ENCODE results near the gene NEUROG2. TPM values are rescaled to one million over a fixed set of nuclear protein-coding genes. Genes with fewer than 3 reads are reported as not detected.
"Not testable (repeated sequence)": the region's sequence is repeated elsewhere in the genome, so short reads cannot be mapped to it uniquely, and the experiment has no call there.

Gene NEUROG2
- total and polyA plus RNA-seq, 5 donors, result not detected

DNA sequence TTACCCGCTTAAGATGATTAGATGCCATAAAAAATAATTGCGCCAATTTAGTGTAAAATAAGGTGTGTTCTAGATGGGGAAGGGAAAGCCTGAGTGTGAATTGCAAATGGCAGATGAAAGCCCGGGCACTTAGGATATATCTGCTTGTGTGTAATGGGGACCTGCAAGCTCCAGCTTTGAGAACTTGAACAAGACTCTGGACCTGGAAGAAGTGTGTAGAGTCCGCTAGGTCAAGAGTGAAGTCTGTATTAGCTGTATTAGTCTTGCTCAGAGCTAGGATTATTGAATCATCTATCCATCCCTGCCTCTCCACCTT, 4.2 kb downstream of the NEUROG2 start:
- peaks cover 11% of the 10 kb centered on the region for H3K4me1 ChIP-seq (ENCODE audit: control insufficient read depth, insufficient read depth, low read length)
- DNase-seq (no peak), ATAC-seq (no peak)
- no peaks in the 10 kb centered on the region for H3K9me3 ChIP-seq (ENCODE audit: control insufficient read depth, low read length)
- intact Hi-C loops (cut with DNase I), result no loop called here
- H3K4me3 ChIP-seq (ENCODE audit: low read length), result no peak overlapping the region
- H3K27me3 ChIP-seq (ENCODE audit: control insufficient read depth, insufficient read depth), result peaks cover 7% of the 10 kb centered on the region
- no peak overlapping the region for H3K27ac ChIP-seq (ENCODE audit: low read length)
- 59% methylated on average over 4 of the region's 4 CpGs for WGBS

DNA sequence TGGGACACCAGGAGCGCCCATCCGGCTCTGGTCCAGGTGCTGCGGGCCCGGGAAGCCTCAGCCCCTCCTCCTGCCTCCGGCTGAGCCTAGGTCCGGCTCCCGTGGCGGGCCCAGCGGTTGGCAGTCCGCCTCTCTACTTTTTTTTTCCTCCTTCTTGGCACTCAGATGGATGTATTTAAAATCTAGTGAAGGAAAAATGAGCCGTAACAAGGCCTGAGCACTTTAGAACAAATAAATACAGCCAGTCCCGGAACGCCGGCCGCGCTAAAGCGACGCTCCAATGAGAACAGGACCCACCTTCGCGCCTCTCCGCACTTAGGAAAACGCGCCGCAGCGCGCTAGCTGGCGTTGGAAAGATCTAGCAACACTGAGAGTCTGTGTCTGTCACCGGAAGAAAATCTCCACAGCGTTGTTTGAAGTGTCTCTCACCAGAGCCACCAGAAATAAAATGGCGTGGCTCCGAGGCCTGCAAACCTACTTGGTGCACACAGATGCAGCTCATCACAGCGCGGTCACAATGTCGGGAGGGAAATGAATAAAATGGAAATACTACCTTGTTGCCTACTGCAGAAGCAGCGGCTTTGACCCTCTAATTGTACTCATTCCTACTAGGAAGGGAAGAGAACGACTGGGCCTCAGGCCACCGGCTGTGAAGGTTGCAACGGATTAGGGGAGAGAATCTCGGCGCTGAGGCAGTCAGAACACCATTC, 4.7 kb downstream of the NEUROG2 start:
- intact Hi-C loops (cut with DNase I), result no loop called here
- peaks cover 7% of the 10 kb centered on the region for H3K27me3 ChIP-seq (ENCODE audit: control insufficient read depth, insufficient read depth)
- DNase-seq, result peak in 1 of 3 donors; percentile 40

DNA sequence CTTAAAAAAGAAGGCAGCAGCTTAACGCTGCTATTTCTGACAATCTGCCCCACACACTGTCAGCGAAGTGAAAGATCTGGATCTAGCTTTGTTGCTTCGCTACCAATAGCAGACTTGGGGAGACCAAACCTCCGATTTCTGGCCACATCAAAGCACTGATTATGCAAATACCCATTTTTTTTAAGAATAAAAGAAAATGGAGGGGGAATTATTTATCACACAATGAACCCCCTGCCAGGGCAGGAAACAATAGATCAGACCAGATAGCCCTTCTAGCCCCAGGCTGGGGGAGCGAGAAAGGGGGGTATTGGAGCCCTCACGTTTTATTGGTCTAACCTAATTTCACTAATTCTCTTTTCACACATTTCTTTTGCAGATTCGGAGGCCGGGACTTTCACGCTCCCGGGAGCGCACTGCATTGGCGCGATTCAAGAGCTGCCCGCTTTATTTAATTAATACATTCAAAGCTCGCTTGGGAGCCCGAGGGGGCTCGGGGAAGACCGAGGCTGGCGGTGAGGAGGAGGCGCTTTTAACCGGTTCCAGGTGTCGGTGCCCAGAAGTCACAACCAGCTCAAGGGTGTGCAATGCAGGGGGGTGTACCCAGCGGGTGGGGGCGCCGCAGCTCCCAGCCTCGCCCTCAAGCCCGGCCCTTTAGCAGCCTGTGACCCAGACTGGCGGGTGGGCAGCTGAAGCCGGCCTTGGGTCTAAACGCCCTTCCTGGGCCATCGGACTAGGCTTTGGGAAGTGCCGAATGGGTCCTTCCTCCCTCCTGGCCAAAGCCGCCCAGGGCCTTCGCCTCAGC, 5.5 kb downstream of the NEUROG2 start:
- 5% methylated on average over 34 of the region's 34 CpGs for WGBS
- intact Hi-C loops (cut with DNase I), result no loop called here
- H3K27me3 ChIP-seq (ENCODE audit: control insufficient read depth, insufficient read depth), result peaks cover 7% of the 10 kb centered on the region

More for the DNA sequence above, 4.7 kb downstream of the NEUROG2 start:
- 20% methylated on average over 40 of the region's 40 CpGs for WGBS
- H3K4me1 ChIP-seq (ENCODE audit: control insufficient read depth, insufficient read depth, low read length), result peaks cover 11% of the 10 kb centered on the region
- ATAC-seq, result no peak
- H3K4me3 ChIP-seq (ENCODE audit: low read length), result peak overlapping the region; percentile 26
- no peak overlapping the region for H3K27ac ChIP-seq (ENCODE audit: low read length)
- no peaks in the 10 kb centered on the region for H3K9me3 ChIP-seq (ENCODE audit: control insufficient read depth, low read length)

DNA sequence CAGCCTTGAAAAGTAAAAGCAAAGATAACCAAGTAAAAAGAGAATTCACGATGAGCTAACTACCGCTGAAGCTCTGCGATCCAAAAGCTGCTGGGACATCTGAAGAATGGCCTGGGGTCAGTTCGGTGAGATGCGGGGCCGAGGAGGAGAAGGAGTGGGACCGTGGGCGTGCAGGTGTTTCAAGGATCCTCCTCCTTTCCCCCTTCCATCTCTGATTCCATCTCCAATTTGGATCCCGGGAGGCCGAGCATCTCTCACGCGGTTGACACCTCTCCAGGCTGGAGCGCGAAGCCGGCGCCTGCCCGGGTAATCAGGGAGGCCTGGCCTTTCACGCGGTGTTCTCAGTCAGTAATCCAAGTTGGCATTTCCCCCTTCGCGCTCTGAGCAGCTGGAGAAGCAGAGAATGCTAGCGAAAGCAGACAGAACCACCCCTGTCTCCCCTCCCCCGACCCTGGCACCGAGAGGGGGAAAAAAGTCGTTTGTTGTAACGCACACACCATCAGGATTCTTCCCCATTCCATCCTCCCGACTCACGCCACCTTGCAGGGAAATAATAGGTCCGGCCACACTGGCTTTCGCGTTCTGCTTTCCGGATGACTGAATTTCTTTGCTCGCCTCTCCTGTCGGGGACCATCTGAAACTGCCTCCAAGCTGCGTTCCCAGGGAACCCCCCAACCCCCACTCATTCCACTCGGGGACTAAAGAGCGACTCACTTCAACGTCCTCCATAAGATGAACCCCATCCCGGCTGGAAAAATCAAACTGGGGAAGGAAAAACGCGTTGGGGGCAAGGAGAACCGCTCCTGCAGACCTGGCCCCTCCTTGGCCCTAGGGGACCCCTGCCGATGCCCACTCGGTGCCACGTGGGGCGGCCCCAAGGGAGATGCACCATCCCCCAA, 6.5 kb downstream of the NEUROG2 start:
- WGBS, result 3% methylated on average over 46 of the region's 46 CpGs
- H3K4me3 ChIP-seq (ENCODE audit: low read length), result peak overlapping the region; percentile 26

More for the DNA sequence above, 5.5 kb downstream of the NEUROG2 start:
- no peak for DNase-seq
- H3K4me1 ChIP-seq (ENCODE audit: control insufficient read depth, insufficient read depth, low read length), result peaks cover 7% of the 10 kb centered on the region
- no peak overlapping the region for H3K27ac ChIP-seq (ENCODE audit: low read length)
- peak in 1 of 2 donors; percentile 30 for ATAC-seq
- no peaks in the 10 kb centered on the region for H3K9me3 ChIP-seq (ENCODE audit: control insufficient read depth, low read length)
- peak overlapping the region; percentile 26 for H3K4me3 ChIP-seq (ENCODE audit: low read length)

DNA sequence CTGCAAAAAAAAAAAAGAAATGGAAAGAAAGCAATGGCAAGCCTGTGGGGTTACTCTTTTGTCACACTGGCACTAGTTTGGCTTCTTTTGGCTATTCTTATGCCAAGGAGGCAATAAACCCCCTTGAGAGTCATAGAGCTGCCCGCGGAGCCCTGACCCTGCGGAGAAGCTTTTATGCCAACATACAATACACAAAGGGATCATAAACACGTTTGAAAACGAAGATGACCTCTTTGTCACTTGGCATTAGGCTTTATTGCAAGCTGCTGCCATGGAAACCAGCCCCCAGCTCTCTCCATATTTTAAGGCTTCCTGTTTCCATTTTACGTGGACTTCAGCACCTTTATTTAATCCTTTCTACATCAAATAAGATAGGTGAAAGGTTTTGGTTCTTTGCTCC, 7.6 kb downstream of the NEUROG2 start:
- intact Hi-C loops (cut with DNase I), result no loop called here
- no peak for ATAC-seq
- DNase-seq, result no peak
- Histone ChIP-seq H3K9me3 (ENCODE audit: control insufficient read depth, low read length) (no peaks in the 10 kb centered on the region), H3K27me3 (ENCODE audit: control insufficient read depth, insufficient read depth) (peaks cover 7% of the 10 kb centered on the region), H3K4me3 (ENCODE audit: low read length) (no peak overlapping the region), H3K27ac (ENCODE audit: low read length) (no peak overlapping the region), H3K4me1 (ENCODE audit: control insufficient read depth, insufficient read depth, low read length) (peaks cover 7% of the 10 kb centered on the region)
- 6% methylated on average over 6 of the region's 6 CpGs for WGBS

More for the DNA sequence above, 6.5 kb downstream of the NEUROG2 start:
- H3K27me3 ChIP-seq (ENCODE audit: control insufficient read depth, insufficient read depth), result peaks cover 7% of the 10 kb centered on the region
- no peaks in the 10 kb centered on the region for H3K9me3 ChIP-seq (ENCODE audit: control insufficient read depth, low read length)
- H3K27ac ChIP-seq (ENCODE audit: low read length), result no peak overlapping the region
- intact Hi-C loops (cut with DNase I), result no loop called here
- peaks cover 7% of the 10 kb centered on the region for H3K4me1 ChIP-seq (ENCODE audit: control insufficient read depth, insufficient read depth, low read length)
- DNase-seq (no peak), ATAC-seq (no peak)

DNA sequence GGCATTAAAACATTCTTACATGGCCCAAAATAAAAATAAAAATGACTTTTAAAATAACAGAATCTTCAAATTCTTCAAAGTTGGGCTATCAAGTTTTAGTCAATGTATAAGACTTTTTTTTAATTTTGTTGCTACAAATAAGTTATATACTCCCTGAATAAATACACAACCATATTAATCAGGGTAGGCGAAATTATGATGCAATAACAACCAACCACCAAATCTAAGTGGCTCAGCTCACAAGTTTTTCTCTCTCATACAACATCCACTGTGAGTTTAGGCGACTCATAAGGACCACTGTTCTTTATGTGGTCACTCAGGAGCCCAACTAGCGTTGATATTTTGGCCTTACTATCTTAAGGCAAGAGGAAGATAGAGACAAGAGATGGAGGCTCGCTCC, 11.2 kb downstream of the NEUROG2 start:
- DNase-seq, result no peak
- Histone ChIP-seq H3K9me3 (ENCODE audit: control insufficient read depth, low read length) (no peaks in the 10 kb centered on the region), H3K27ac (ENCODE audit: low read length) (no peak overlapping the region), H3K27me3 (ENCODE audit: control insufficient read depth, insufficient read depth) (no peaks in the 10 kb centered on the region), H3K4me3 (ENCODE audit: low read length) (no peak overlapping the region), H3K4me1 (ENCODE audit: control insufficient read depth, insufficient read depth, low read length) (no peaks in the 10 kb centered on the region)
- WGBS, result 79% methylated on average over 4 of the region's 4 CpGs
- intact Hi-C loops (cut with DNase I), result no loop called here
- no peak for ATAC-seq

DNA sequence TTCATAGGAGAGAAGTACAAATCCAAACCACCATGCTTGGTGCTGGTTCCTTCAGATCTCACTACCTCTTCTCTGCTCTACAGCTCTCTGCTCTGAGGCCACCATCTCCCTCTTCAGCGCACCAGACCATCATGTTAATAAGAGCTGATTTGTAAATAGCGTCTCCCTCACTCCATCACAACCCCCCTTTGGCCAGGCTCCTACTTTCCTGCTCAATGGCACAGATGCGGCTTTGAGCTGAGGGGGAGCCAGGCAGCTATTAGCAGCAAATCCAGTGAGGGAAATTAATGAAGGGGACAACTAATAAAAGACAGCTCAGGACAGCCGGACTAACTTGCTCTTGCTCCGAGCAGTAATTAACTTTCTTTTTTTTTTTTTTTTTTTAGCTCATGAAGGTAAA, 13.1 kb downstream of the NEUROG2 start:
- no peak overlapping the region for H3K27ac ChIP-seq (ENCODE audit: low read length)
- H3K9me3 ChIP-seq (ENCODE audit: control insufficient read depth, low read length), result no peaks in the 10 kb centered on the region
- no peaks in the 10 kb centered on the region for H3K27me3 ChIP-seq (ENCODE audit: control insufficient read depth, insufficient read depth)
- WGBS, result 72% methylated on average over 5 of the region's 5 CpGs
- no peak for DNase-seq
- H3K4me3 ChIP-seq (ENCODE audit: low read length), result no peak overlapping the region
- no peak for ATAC-seq
- H3K4me1 ChIP-seq (ENCODE audit: control insufficient read depth, insufficient read depth, low read length), result no peaks in the 10 kb centered on the region
- intact Hi-C loops (cut with DNase I), result no loop called here

DNA sequence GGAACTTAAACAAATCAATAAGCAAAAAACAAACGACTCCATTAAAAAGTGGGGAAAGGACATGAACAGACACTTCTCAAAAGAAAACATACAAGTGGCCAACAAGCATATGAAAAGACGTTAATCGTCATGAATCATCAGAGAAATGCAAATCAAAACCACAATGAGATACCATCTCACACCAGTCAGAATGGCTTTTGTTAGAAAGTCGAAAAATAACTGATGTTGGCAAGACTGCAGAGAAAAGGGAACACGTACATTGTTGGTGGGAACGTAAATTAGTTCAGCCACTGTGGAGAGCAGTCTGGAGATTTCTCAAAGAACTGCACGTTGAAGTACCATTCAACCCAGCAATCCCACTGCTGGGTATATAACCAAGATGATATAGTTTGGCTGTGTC, 23.7 kb downstream of the NEUROG2 start:
- Histone ChIP-seq H3K4me1 (ENCODE audit: control insufficient read depth, insufficient read depth, low read length) (no peaks in the 10 kb centered on the region), H3K9me3 (ENCODE audit: control insufficient read depth, low read length) (no peaks in the 10 kb centered on the region), H3K27me3 (ENCODE audit: control insufficient read depth, insufficient read depth) (no peaks in the 10 kb centered on the region), H3K27ac (ENCODE audit: low read length) (no peak overlapping the region), H3K4me3 (ENCODE audit: low read length) (no peak overlapping the region)
- intact Hi-C loops (cut with DNase I), result no loop called here
- DNase-seq, result no peak
- 86% methylated on average over 7 of the region's 7 CpGs for WGBS
- no peak for ATAC-seq

DNA sequence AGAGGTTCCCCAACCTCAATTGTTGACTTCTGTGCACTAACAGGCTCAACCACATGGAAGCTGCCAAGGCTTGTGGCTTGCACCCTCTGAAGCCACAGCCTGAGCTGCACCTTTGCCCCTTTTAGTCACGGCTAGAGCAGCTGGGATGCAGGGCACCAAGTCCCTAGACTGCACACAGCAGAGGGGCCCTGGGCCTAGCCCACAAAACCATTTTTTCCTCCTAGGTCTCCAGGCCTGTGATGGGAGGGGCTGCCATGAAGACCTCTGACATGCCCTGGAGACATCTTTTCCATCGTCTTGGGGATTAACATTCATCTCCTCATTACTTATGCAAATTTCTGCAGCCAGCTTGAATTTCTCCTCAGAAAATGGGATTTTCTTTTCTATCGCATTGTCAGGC, 25.2 kb downstream of the NEUROG2 start:
- 81% methylated on average over 3 of the region's 3 CpGs for WGBS
- DNase-seq; ATAC-seq; intact Hi-C loops (cut with DNase I); H3K27me3 ChIP-seq (ENCODE audit: control insufficient read depth, insufficient read depth); H3K4me1 ChIP-seq (ENCODE audit: control insufficient read depth, insufficient read depth, low read length); H3K4me3 ChIP-seq (ENCODE audit: low read length); H3K27ac ChIP-seq (ENCODE audit: low read length); H3K9me3 ChIP-seq (ENCODE audit: control insufficient read depth, low read length): not testable (repeated sequence)

DNA sequence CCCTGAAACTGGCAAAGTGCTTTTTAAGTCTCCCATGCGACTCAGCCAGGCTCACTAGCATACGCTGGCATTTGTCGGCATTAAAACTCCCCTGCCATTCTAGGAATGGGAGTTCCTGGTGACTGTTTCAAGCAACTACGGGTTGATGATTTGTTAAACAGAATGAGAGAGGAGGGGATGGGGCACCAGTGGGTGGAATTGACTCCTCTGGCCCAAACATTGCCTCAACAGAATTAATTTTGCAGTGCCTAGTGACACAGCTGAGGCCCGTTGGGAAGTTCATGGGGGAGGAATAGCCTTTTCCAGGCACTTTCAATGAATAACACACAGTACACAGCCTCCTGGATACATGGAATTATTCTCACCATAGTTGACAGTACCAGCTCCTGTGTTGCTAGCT, 30.1 kb downstream of the NEUROG2 start:
- no peak for ATAC-seq
- Histone ChIP-seq H3K27me3 (ENCODE audit: control insufficient read depth, insufficient read depth) (no peaks in the 10 kb centered on the region), H3K27ac (ENCODE audit: low read length) (no peak overlapping the region), H3K4me3 (ENCODE audit: low read length) (no peak overlapping the region), H3K4me1 (ENCODE audit: control insufficient read depth, insufficient read depth, low read length) (no peaks in the 10 kb centered on the region), H3K9me3 (ENCODE audit: control insufficient read depth, low read length) (no peaks in the 10 kb centered on the region)
- WGBS, result 64% methylated on average over 5 of the region's 5 CpGs
- DNase-seq, result no peak
- intact Hi-C loops (cut with DNase I), result no loop called here

DNA sequence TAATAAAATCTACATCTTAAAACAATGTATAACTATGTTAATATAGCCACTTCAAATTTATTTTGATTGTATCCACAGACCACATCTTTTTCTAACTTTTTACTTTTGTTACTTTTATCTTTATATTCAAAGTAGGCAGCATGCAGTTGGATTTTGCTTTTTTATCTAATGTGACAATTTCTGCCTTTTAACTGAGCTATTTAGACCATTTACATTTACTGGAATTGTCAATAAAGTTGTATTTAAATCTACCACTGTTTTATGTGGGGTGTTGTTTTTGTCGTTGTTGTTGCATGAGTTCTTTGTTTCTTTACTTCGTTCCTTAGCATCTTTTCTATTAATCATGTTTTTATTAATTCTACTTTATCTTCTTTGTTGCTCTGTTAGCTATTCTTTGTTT, 42.0 kb downstream of the NEUROG2 start:
- Histone ChIP-seq H3K4me3 (ENCODE audit: low read length) (no peak overlapping the region), H3K27ac (ENCODE audit: low read length) (no peak overlapping the region), H3K27me3 (ENCODE audit: control insufficient read depth, insufficient read depth) (no peaks in the 10 kb centered on the region), H3K4me1 (ENCODE audit: control insufficient read depth, insufficient read depth, low read length) (no peaks in the 10 kb centered on the region), H3K9me3 (ENCODE audit: control insufficient read depth, low read length) (no peaks in the 10 kb centered on the region)
- intact Hi-C loops (cut with DNase I), result no loop called here
- DNase-seq, result no peak
- ATAC-seq, result no peak
- 93% methylated on average over 2 of the region's 2 CpGs for WGBS
